AG09319 (cell line): ENCODE results near the gene DYNLT1.

Experiments used
- DNase-seq: peaks from one replicate; pipeline ENCODE4 v3.0.0-alpha.2; 2010; ENCODE audit warnings: low read depth; ENCODE audit errors: extremely low read depth
- TF ChIP-seq, protein P1 (sequence below): IDR thresholded peaks from 2 replicates; pipeline ENCODE4 v1.5.1; 2011; ENCODE audit warnings: low read depth, mild to moderate bottlenecking, inconsistent platforms, low read length, moderate library complexity

Gene DYNLT1

DNA sequence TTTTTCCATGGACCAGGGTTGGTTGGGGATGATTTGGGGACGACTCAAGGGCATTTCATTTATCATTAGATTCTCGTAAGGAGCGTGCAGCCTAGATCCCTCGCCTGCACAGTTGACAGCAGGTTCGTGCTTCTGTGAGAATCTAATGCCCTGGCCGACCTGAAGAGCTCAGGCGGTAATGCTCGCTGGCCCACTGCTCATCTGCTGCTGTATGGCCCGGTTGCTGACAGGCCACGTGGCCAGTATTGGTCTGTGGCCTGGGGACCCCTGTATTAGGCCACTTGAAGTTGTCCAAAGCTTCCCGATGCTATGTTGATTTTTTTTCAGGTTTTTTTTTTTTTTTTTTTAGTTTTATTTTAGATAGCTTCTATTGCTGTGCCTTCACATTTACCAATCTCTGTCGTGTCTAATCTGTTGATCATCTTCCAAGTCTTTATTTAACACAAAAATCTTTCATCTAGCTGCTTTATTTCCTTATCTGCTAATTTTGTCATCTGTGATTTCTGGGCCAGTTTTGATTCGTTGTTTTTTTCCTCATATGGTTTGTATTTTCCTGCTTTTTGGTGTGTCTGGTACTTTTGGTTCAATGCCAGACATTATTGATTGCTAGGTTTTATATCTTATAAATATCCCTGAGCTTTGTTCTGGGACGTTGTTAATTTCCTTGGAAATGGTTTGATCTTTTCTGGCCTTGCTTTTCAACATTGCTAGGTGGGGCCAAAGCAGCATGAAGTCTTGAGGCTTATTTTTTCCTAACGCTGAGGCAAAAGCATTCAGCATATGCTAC is 41.1 kb downstream of the DYNLT1 start:
- TF ChIP-seq, protein P1, sequence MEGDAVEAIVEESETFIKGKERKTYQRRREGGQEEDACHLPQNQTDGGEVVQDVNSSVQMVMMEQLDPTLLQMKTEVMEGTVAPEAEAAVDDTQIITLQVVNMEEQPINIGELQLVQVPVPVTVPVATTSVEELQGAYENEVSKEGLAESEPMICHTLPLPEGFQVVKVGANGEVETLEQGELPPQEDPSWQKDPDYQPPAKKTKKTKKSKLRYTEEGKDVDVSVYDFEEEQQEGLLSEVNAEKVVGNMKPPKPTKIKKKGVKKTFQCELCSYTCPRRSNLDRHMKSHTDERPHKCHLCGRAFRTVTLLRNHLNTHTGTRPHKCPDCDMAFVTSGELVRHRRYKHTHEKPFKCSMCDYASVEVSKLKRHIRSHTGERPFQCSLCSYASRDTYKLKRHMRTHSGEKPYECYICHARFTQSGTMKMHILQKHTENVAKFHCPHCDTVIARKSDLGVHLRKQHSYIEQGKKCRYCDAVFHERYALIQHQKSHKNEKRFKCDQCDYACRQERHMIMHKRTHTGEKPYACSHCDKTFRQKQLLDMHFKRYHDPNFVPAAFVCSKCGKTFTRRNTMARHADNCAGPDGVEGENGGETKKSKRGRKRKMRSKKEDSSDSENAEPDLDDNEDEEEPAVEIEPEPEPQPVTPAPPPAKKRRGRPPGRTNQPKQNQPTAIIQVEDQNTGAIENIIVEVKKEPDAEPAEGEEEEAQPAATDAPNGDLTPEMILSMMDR: no peak
- no peak for DNase-seq

DNA sequence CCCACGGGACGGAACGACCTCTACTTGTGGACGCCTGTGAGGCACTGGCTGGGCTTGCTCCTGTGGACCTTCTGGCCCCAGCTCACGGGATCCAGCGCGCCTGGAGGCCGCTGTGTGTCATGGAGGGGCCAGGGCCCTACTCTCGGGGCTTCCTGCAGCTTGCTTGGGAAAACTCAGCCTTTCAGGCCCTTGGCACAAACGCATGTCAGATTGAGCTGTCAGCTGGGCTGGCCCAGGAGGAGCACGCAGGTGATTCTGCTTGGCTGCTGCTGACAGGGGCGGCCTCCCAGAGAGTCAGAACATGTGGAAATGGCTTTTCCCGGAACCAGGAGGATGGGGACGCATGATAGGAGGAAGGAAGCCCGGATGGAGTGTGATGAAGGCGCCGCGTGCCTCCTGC is 44.9 kb downstream of the DYNLT1 start:
- no peak for DNase-seq
- TF ChIP-seq, protein P1: no peak

DNA sequence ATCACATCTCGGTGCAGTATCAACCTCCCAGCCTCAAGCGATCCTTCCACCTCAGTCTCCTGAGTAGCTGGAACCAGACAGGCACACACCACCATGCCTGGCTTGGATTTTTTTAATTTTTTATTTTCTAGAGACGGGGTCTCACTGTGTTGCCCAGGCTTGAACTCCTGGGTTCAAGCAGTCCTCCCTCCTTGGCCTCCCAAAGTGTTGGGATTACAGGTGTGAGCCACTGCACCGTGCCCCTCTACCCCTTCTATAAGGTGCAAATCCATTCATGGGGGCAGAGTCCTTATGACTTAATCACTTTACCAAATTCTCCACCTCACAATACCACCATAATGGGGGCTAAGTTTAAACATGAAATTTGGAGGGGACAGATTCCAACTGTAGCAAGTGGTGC is 47.0 kb downstream of the DYNLT1 start:
- DNase-seq: no peak
- TF ChIP-seq, protein P1: no peak

DNA sequence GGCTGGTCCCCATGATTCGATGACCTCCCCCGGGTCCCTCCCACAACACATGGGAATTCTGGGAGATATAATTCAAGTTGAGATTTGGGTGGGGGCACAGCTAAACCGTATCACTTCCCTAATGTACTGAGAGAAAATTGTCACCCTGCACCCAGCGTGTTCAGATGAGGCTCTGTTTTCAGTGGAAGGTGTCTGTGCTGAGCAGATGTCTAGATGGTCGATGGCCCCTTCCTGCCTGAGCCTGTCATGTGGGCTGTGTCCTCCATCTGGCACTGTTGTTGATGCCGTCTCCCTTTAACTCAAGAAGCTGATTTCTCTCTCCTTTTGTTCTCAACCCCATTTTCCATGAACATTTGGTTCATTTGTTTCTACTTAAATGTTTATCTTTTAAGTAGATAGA is 47.7 kb downstream of the DYNLT1 start:
- TF ChIP-seq, protein P1: no peak

DNA sequence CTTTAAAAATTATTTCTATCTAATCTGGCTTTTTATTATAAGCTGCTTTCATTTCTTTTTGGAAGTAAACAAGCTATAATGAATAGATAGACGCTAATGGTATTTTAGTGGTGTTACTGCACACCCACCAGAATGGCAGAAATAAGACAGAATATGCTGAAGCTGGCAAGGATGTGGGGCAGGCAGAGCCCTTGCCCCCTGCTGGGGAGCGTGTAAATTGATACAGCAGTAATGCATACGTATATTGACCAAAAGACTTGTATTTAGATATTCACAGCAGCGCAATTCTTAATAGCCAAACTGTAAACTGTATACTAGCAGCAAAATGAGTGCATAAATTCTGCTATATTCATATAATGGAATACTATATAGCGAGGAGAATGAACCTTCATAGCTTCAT is 49.3 kb downstream of the DYNLT1 start:
- no peak for DNase-seq
- TF ChIP-seq, protein P1: peak; percentile 21

More for the DNA sequence above, 47.7 kb downstream of the DYNLT1 start:
- DNase-seq: no peak

DNA sequence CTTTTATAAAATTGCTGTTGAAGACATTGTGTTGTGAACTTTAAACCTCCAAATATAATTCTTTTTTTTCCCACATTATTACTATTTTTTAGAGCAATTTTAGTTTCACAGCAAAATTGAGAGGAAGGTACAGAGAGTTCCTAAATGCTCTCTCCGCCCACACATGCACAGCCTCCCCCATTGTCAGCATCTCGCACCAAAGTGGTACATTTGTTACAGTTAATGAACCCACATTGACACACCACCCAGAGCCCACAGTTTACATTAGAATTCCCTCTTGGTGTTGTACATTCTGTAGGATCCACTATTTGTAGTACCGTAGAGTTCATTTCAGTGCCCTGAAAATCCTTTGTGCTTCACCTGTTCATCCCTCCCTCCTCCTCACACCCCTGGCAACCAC is 50.9 kb downstream of the DYNLT1 start:
- DNase-seq: no peak
- TF ChIP-seq, protein P1: no peak

DNA sequence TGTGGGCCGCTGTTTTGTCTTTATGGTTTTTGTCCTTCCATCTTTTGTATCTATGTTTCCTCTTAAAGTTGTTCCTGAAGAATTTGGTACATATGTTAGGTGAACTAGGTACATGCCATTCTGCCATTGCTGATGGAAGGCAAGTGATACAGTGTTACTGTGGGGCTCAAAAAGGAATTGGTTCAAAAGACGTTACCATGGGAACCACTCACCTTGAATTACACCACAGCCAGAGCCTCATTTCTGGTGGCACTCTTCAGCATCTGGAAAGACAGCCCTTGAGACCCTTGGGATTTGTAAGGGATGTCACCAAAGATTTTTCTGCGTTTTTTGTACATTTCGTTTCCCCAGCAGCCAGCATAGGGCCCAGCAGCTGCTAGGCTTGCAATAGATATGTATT is 52.7 kb downstream of the DYNLT1 start:
- DNase-seq: no peak

More for the DNA sequence above, 52.7 kb downstream of the DYNLT1 start:
- TF ChIP-seq, protein P1: no peak
